Myocyte (in vitro differentiated cells): ENCODE results near the gene EPB41L4A. TPM values are rescaled to one million over a fixed set of nuclear protein-coding genes. Genes with fewer than 3 reads are reported as not detected.
"Not testable (repeated sequence)": the region's sequence is repeated elsewhere in the genome, so short reads cannot be mapped to it uniquely, and the experiment has no call there.

Source experiments
- DNase-seq: peaks from one replicate; pipeline ENCODE4 v3.0.0-alpha.2; 2012; ENCODE audit warnings: low read depth
- total RNA-seq: library from RNA; depleted of rRNA; stranded (reverse); fragments of >200 nt; gene quantifications from 2 replicates; pipeline ENCODE4 v1.2.3, GENCODE V29; 2014

EPB41L4A gene
- total RNA-seq, 1 donor from 2014 or later = 0.86 TPM

- no peak for DNase-seq
Observed at GRCh38 chr5:112258571-112258970, 160.5 kb downstream of the EPB41L4A start.

- no peak for DNase-seq
Observed at GRCh38 chr5:112257976-112258375, 161.1 kb downstream of the EPB41L4A start.

- DNase-seq = no peak
Observed at GRCh38 chr5:112257005-112257404, 162.1 kb downstream of the EPB41L4A start.

- DNase-seq = no peak
Observed at GRCh38 chr5:112254303-112254702, 164.8 kb downstream of the EPB41L4A start.

- DNase-seq = no peak
Observed at GRCh38 chr5:112253478-112254250, 165.4 kb downstream of the EPB41L4A start.

- no peak for DNase-seq
Observed at GRCh38 chr5:112250551-112250950, 168.5 kb downstream of the EPB41L4A start.

- DNase-seq = no peak
Observed at GRCh38 chr5:112248623-112249022, 170.5 kb downstream of the EPB41L4A start.

- no peak for DNase-seq
Observed at GRCh38 chr5:112247960-112248359, 171.1 kb downstream of the EPB41L4A start.

- DNase-seq = no peak
Observed at GRCh38 chr5:112245656-112246055, 173.4 kb downstream of the EPB41L4A start.

GRCh38 chr5:112239996-112240395 lies 179.1 kb downstream of the EPB41L4A start:
- DNase-seq = peak; percentile 8

GRCh38 chr5:112238473-112238872 lies 180.6 kb downstream of the EPB41L4A start:
- DNase-seq = no peak

GRCh38 chr5:112237456-112237855 lies 181.6 kb downstream of the EPB41L4A start:
- DNase-seq = no peak

- DNase-seq = no peak
Observed at GRCh38 chr5:112234000-112234399, 185.1 kb downstream of the EPB41L4A start.

- DNase-seq = no peak
Observed at GRCh38 chr5:112232667-112233066, 186.4 kb downstream of the EPB41L4A start.

- DNase-seq = no peak
Observed at GRCh38 chr5:112230606-112231005, 188.5 kb downstream of the EPB41L4A start.

- DNase-seq = peak; percentile 56
Observed at GRCh38 chr5:112228667-112229066, 190.4 kb downstream of the EPB41L4A start.

GRCh38 chr5:112227911-112228631 lies 191.0 kb downstream of the EPB41L4A start:
- DNase-seq = no peak

GRCh38 chr5:112226215-112226614 lies 192.9 kb downstream of the EPB41L4A start:
- no peak for DNase-seq

- not testable (repeated sequence) for DNase-seq
Observed at GRCh38 chr5:112222997-112223396, 196.1 kb downstream of the EPB41L4A start.

- DNase-seq = no peak
Observed at GRCh38 chr5:112221128-112221527, 197.9 kb downstream of the EPB41L4A start.

- no peak for DNase-seq
Observed at GRCh38 chr5:112219000-112219399, 200.1 kb downstream of the EPB41L4A start.

- no peak for DNase-seq
Observed at GRCh38 chr5:112217843-112218579, 201.1 kb downstream of the EPB41L4A start.
